ENCODE results near the gene CYP46A1.

GRCh38 chr14:99729991-99730875, 46.1 kb downstream of the CYP46A1 start:
- TF ChIP-seq CTCF (IDR thresholded peaks at IDR 0.05) (peak; percentile 35 to 88 (median 74)), POLR2A (IDR thresholded peaks at IDR 0.05) (no peak)

Data from Peyer's patch (tissue), 4 donors.